ENCODE measurements around the gene RAB38.

RAB38 gene

GRCh38 chr11:88100151-88100550 lies 75.1 kb downstream of the RAB38 start:
- no peak overlapping the region for H3K4me3 ChIP-seq (ENCODE audit: low read depth, low read length)
- H3K27ac ChIP-seq (ENCODE audit: extremely low read depth, low read depth, low read length): no peak overlapping the region
- ChIA-PET POLR2A (no interaction called here), CTCF (interaction anchor here (0.9 kb wide), 1 partner anchor 84 kb away, joined by 3 read pairs; no protein-coding TSS in a partner anchor)
- H3K4me1 ChIP-seq (ENCODE audit: control insufficient read depth, insufficient read depth, low read length): no peaks in the 10 kb centered on the region
- no peak for TF ChIP-seq ZNF133 (tag by site-specific recombination; IDR thresholded peaks at IDR 0.05)
- no peak for TF ChIP-seq ZNF350 (tag by site-specific recombination; IDR thresholded peaks at IDR 0.05)
- no peak for TF ChIP-seq TSHZ1 (tag by site-specific recombination; IDR thresholded peaks at IDR 0.05; ENCODE audit: borderline replicate concordance)
- TF ChIP-seq YY1 (tag by site-specific recombination; IDR thresholded peaks at IDR 0.05): no peak
- TF ChIP-seq ZNF561 (tag by site-specific recombination; IDR thresholded peaks at IDR 0.05; ENCODE audit: borderline replicate concordance): no peak
- TF ChIP-seq ZXDB (tag by site-specific recombination; IDR thresholded peaks at IDR 0.05): no peak
- no peak for TF ChIP-seq SCRT2 (tag by site-specific recombination; IDR thresholded peaks at IDR 0.05)
- no peak for TF ChIP-seq ZNF660 (tag by site-specific recombination; IDR thresholded peaks at IDR 0.05)
- no peak for TF ChIP-seq ZNF521 (tag by site-specific recombination; IDR thresholded peaks at IDR 0.05)
- no peak for TF ChIP-seq ZNF24 (tag by site-specific recombination; IDR thresholded peaks at IDR 0.05)
- no peak for TF ChIP-seq PRDM4 (tag by site-specific recombination; IDR thresholded peaks at IDR 0.05)
- no peak for TF ChIP-seq ZNF292 (tag by site-specific recombination; IDR thresholded peaks at IDR 0.05; ENCODE audit: borderline replicate concordance, low read depth)
- TF ChIP-seq EGR2 (tag by site-specific recombination; IDR thresholded peaks at IDR 0.05; ENCODE audit: low read depth): no peak
- no peak for TF ChIP-seq ZNF37A (tag by site-specific recombination; IDR thresholded peaks at IDR 0.05)
- TF ChIP-seq ZNF555 (tag by site-specific recombination; conservative IDR thresholded peaks at IDR 0.05): no peak
- TF ChIP-seq ZBTB6 (tag by site-specific recombination; IDR thresholded peaks at IDR 0.05): no peak
- no peak for TF ChIP-seq BCL6B (tag by site-specific recombination; IDR thresholded peaks at IDR 0.05)
- no peak for TF ChIP-seq ZNF776 (tag by site-specific recombination; IDR thresholded peaks at IDR 0.05; ENCODE audit: borderline replicate concordance)
- no peaks in the 10 kb centered on the region for H3K36me3 ChIP-seq (ENCODE audit: control insufficient read depth in 2 of 2, insufficient read depth in 1 of 2, low read length in 2 of 2)
- H3K9me3 ChIP-seq (ENCODE audit: control insufficient read depth, insufficient read depth, low read depth, low read length): no peaks in the 10 kb centered on the region

GRCh38 chr11:88098289-88098688 lies 77.0 kb downstream of the RAB38 start:
- H3K4me3 ChIP-seq (ENCODE audit: low read depth, low read length): no peak overlapping the region
- ChIA-PET POLR2A (no interaction called here), CTCF (no interaction called here)
- TF ChIP-seq ZNF473 (tag by site-specific recombination; IDR thresholded peaks at IDR 0.05) (no peak), ZBTB20 (tag by site-specific recombination; IDR thresholded peaks at IDR 0.05) (no peak), ZNF677 (tag by site-specific recombination; IDR thresholded peaks at IDR 0.05) (no peak), ZNF449 (tag by site-specific recombination; IDR thresholded peaks at IDR 0.05) (no peak), ZNF280C (tag by site-specific recombination; IDR thresholded peaks at IDR 0.05) (no peak)

More at GRCh38 chr11:88098289-88098688, 77.0 kb downstream of the RAB38 start:
- H3K4me1 ChIP-seq (ENCODE audit: control insufficient read depth, insufficient read depth, low read length): no peaks in the 10 kb centered on the region
- no peaks in the 10 kb centered on the region for H3K36me3 ChIP-seq (ENCODE audit: control insufficient read depth in 2 of 2, insufficient read depth in 1 of 2, low read length in 2 of 2)
- H3K27ac ChIP-seq (ENCODE audit: extremely low read depth, low read depth, low read length): no peak overlapping the region
- no peaks in the 10 kb centered on the region for H3K9me3 ChIP-seq (ENCODE audit: control insufficient read depth, insufficient read depth, low read depth, low read length)

Measured in HEK293 (cell line).